ENCODE data around the gene CMSS1. TPM values are rescaled to one million over a fixed set of nuclear protein-coding genes. Genes with fewer than 3 reads are reported as not detected.

CMSS1 gene
- polyA plus RNA-seq, 1 donor, result 20.6 TPM

GRCh38 chr3:99938270-99938911, 120.7 kb downstream of the CMSS1 start:
- no peak for DNase-seq

GRCh38 chr3:99939876-99940275, 122.2 kb downstream of the CMSS1 start:
- DNase-seq, result no peak

- DNase-seq, result peak; percentile 53
Measured at GRCh38 chr3:99940350-99940749, 122.7 kb downstream of the CMSS1 start.

GRCh38 chr3:99941211-99941610, 123.5 kb downstream of the CMSS1 start:
- DNase-seq, result no peak

GRCh38 chr3:99943931-99944761, 126.5 kb downstream of the CMSS1 start:
- DNase-seq, result no peak

GRCh38 chr3:99945328-99945995, 127.8 kb downstream of the CMSS1 start:
- DNase-seq, result no peak

- DNase-seq, result no peak
Measured at GRCh38 chr3:99947356-99947755, 129.7 kb downstream of the CMSS1 start.

GRCh38 chr3:99948467-99949089, 130.9 kb downstream of the CMSS1 start:
- no peak for DNase-seq

- no peak for DNase-seq
Measured at GRCh38 chr3:99949956-99950670, 132.5 kb downstream of the CMSS1 start.

GRCh38 chr3:99950921-99951320, 133.3 kb downstream of the CMSS1 start:
- no peak for DNase-seq

GRCh38 chr3:99951701-99952100, 134.0 kb downstream of the CMSS1 start:
- DNase-seq, result no peak

- no peak for DNase-seq
Measured at GRCh38 chr3:99952306-99952705, 134.6 kb downstream of the CMSS1 start.

GRCh38 chr3:99953596-99953995, 135.9 kb downstream of the CMSS1 start:
- no peak for DNase-seq

- DNase-seq, result no peak
Measured at GRCh38 chr3:99954914-99955644, 137.4 kb downstream of the CMSS1 start.

GRCh38 chr3:99955773-99956562, 138.3 kb downstream of the CMSS1 start:
- no peak for DNase-seq

- DNase-seq, result no peak
Measured at GRCh38 chr3:99957151-99957796, 139.6 kb downstream of the CMSS1 start.

- no peak for DNase-seq
Measured at GRCh38 chr3:99958222-99958912, 140.7 kb downstream of the CMSS1 start.

- no peak for DNase-seq
Measured at GRCh38 chr3:99960123-99960878, 142.6 kb downstream of the CMSS1 start.

- no peak for DNase-seq
Measured at GRCh38 chr3:99960941-99961340, 143.3 kb downstream of the CMSS1 start.

Data from hindlimb muscle (tissue), 1 donor.